GM12872 (cell line): ENCODE data around the gene CHD6.

Experiments used
- CTCF ChIP-seq: IDR thresholded peaks from 3 replicates; pipeline ENCODE4 v1.5.1; 2011; ENCODE audit warnings: low read depth, mild to moderate bottlenecking, low read length, moderate library complexity; ENCODE audit not compliant: insufficient read depth

CHD6 gene

GRCh38 chr20:41394081-41394480 lies 224.1 kb downstream of the CHD6 start:
- no peak for TF ChIP-seq CTCF

- TF ChIP-seq CTCF = no peak
These were observed 224.5 kb downstream of the CHD6 start for GRCh38 chr20:41393705-41394066.

DNA sequence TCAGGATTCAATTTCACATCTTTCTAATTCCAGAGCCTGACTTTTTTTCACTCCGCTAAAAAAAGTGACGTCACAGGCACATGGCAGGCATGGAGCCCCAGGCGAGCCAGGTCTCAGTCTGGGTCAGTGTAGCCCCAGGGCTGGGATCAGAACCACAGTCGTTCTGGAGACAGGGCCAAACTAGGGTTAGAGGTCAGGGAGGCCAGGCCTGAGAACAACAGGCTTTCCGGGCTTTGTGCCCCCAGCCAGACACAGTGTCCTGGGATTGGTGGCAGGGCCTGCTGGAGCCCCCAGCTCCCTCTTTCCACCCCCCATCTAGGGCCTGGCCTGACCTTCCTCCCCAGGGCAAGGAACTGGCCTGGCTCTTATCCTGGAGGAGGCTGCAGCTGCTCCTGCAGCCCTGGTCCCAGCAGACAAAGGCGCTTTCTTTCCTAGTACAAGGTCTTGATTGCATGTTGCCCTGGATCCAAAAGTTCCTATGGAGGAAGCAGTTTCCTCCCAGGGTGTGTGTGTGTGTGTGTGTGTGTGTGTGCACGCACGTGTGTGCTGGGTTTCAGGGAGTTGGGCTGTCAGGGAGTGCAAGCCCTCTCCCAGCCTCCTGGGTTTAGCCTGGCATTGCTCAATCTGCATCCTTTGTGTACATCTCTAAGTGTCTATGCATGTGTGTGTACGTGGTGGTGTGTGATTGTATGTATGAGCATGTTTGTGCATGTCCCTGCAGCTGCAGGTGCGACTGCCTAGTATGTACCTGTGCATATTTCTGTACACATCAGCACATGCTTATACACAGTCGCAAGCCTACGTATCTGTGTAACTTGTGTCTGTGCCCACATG lies 225.1 kb downstream of the CHD6 start:
- no peak for TF ChIP-seq CTCF

GRCh38 chr20:41392295-41392694 lies 225.9 kb downstream of the CHD6 start:
- no peak for TF ChIP-seq CTCF

DNA sequence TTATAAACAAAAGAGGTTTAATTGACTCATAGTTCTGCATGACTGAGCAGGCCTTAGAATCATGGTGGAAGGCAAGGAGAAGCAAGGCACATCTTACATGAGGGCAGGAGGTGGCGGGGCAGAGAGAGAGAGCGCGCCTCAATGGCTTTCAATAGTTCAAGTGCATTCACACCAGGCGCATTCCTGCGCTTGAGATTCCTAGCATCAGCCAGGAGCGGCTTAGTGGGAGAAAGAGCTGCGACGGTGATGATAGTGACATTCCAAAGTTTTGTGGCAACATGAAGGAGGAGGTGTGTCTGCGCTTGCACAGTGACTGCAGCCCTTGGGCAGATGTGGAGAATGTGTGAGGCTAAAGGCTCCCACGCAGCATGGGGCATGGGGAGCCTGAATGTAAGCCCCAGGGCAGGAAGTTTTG lies 226.6 kb downstream of the CHD6 start:
- no peak for TF ChIP-seq CTCF

DNA sequence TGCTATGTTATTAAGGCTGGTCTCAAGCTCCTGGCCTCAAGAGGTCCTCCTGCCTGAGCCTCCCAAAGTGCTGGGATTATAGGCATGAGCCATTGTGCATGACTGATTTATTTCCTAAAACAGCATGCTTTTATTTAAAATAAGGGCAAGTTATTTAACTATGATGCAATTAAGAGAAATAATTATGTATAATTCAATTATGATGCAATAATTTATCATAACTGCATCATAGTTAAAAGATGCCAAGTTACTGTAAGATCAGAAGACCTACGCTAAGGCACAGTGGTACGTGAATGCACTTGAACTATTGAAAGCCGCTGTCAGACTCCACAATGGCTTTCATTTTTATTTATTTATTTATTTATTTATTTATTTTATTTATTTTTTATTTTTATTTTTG lies 227.3 kb downstream of the CHD6 start:
- no peak for TF ChIP-seq CTCF

DNA sequence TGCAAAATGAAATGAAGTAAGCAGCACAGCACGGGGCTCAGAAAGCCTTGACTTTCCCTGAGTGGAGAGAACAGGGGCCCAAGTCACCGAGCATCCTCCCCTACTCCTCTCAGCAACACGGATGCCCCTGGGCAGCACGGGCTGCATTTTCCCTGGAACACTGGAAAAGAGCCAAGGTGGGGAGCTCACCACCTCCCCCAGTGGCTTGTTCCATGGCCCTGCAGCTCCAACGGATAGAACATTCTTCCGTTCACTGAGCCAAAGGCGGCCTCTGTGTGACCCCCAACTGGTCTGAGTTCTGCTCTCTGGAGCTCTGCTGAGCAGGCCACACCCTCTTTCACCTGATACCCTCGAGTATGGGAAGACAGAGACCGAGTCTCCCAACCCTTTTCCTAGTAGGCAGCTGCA lies 230.7 kb downstream of the CHD6 start:
- no peak for TF ChIP-seq CTCF
